Gastroesophageal sphincter (tissue), 3 donors: ENCODE results near the gene MMP25.

Experiments
- CTCF ChIP-seq, 4 experiments: fragments of 200-600 bp in 2 of 4; fragments of 450-650 bp in 2 of 4; sonication (generic) in 1 of 4; IDR thresholded peaks; one replicate each; pipeline ENCODE4 v1.5.1; 2017 to 2019; ENCODE audit warnings: antibody characterized with exemption in 4 of 4, mild to moderate bottlenecking in 2 of 4, moderate library complexity in 2 of 4
- EP300 ChIP-seq: sonication (generic); formaldehyde crosslinking; IDR thresholded peaks from one replicate; pipeline ENCODE4 v1.6.1; 2017; ENCODE audit warnings: antibody characterized with exemption, mild to moderate bottlenecking
- POLR2A ChIP-seq, 2 donors: fragments of 450-650 bp; IDR thresholded peaks; one replicate each; pipeline ENCODE4 v1.6.1; 2017; ENCODE audit warnings: antibody characterized with exemption in 2 of 2, mild to moderate bottlenecking in 2 of 2, moderate library complexity in 1 of 2

DNA sequence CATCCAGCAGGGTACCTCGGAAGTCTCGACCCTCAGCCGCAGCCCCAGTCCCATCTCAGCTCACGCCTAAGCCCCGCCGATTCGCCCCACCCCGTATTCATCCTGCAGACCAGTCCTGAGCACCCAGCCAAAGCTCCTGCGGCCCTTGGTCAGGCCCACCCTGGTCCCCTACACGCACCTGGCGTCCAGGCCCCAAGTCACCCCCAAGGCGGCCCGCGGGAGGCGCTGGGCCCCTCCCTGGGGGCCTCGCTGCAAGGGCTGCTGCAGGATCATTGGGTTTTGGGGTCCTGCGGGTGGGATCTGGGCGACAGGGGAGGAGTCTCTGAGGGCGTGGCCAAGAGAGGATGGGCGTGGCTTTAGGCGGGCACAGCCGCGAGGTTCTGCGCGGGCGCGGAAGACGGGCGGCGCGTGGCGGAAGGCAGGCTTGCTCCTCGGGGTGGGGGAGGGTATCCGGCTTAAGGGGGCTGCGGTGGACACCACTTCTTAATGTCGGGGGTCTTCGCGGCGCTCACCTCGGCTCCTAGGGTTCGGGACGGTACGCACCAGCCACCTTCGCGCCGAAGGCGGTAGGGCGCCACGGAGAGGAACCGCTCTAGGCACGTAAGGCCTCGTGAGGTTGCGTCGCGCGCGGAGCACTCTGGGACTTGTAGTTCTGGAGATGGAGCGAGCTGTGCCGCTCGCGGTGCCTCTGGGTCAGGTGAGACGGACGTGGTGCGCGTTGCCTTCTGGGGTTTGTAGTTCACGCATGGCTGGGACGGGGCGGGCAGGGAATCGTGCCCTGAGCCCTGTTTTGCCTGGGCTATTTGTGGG lies 22.5 kb upstream of the MMP25 start, which contains the start of the genes HCFC1R1 and THOC6:
- TF ChIP-seq CTCF (IDR thresholded peaks at IDR 0.05) = no peak
- TF ChIP-seq POLR2A (IDR thresholded peaks at IDR 0.05) = peak; percentile 64 to 68
- no peak for TF ChIP-seq EP300
